Measurements from ENCODE around the gene RNF150.

RNF150 gene

DNA sequence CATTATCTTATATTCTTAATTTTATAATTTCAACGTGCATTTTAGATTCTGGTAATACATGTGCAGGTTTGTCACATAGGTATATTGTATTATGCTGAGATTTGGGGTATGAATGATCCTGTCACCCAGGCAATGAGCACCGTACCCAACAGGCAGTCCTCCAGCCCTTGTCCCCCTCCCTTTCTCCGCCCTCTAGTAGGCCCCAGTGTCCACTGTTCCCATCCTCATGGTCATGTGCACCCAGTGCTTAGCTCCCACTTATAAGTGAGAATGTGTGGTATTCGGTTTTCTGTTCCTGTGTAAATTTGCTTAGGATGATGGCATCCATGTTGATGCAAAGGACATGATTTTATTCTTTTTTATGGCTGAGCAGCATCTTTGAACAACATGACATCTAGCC, 70.6 kb downstream of the RNF150 start:
- DNase-seq (ENCODE audit: low read depth in 1 of 2, low spot score in 1 of 2) = no peak
- no peaks in the 10 kb centered on the region for H3K27me3 ChIP-seq (ENCODE audit: insufficient read depth, poor library complexity, severe bottlenecking)
- TF ChIP-seq REST (IDR thresholded peaks at IDR 0.05; ENCODE audit: insufficient replicate concordance, low read depth) = no peak
- TF ChIP-seq SPI1 (IDR thresholded peaks at IDR 0.05; ENCODE audit: borderline replicate concordance, low read depth) = no peak
- no peak for TF ChIP-seq POLR2AphosphoS5 (IDR thresholded peaks at IDR 0.05; ENCODE audit: low read depth)
- TF ChIP-seq, protein P1, sequence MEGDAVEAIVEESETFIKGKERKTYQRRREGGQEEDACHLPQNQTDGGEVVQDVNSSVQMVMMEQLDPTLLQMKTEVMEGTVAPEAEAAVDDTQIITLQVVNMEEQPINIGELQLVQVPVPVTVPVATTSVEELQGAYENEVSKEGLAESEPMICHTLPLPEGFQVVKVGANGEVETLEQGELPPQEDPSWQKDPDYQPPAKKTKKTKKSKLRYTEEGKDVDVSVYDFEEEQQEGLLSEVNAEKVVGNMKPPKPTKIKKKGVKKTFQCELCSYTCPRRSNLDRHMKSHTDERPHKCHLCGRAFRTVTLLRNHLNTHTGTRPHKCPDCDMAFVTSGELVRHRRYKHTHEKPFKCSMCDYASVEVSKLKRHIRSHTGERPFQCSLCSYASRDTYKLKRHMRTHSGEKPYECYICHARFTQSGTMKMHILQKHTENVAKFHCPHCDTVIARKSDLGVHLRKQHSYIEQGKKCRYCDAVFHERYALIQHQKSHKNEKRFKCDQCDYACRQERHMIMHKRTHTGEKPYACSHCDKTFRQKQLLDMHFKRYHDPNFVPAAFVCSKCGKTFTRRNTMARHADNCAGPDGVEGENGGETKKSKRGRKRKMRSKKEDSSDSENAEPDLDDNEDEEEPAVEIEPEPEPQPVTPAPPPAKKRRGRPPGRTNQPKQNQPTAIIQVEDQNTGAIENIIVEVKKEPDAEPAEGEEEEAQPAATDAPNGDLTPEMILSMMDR (IDR thresholded peaks at IDR 0.05; ENCODE audit: insufficient read depth, low read length) = no peak
- TF ChIP-seq GABPA (IDR thresholded peaks at IDR 0.05; ENCODE audit: low read depth) = no peak
- no peak overlapping the region for H3K4me3 ChIP-seq (replicated peaks; ENCODE audit: insufficient read depth, low read length)
- H3K27ac ChIP-seq (replicated peaks) = no peak overlapping the region

GRCh38 chr4:141058591-141059512, 74.4 kb downstream of the RNF150 start:
- no peak for TF ChIP-seq GABPA (IDR thresholded peaks at IDR 0.05; ENCODE audit: low read depth)
- TF ChIP-seq REST (IDR thresholded peaks at IDR 0.05; ENCODE audit: insufficient replicate concordance, low read depth) = no peak
- no peak for TF ChIP-seq SPI1 (IDR thresholded peaks at IDR 0.05; ENCODE audit: borderline replicate concordance, low read depth)
- TF ChIP-seq, protein P1 (IDR thresholded peaks at IDR 0.05; ENCODE audit: insufficient read depth, low read length) = no peak
- no peak for TF ChIP-seq POLR2AphosphoS5 (IDR thresholded peaks at IDR 0.05; ENCODE audit: low read depth)
- H3K27me3 ChIP-seq (ENCODE audit: insufficient read depth, poor library complexity, severe bottlenecking) = no peaks in the 10 kb centered on the region
- no peak overlapping the region for H3K4me3 ChIP-seq (replicated peaks; ENCODE audit: insufficient read depth, low read length)
- DNase-seq (ENCODE audit: low read depth in 1 of 2, low spot score in 1 of 2) = no peak
- H3K27ac ChIP-seq (replicated peaks) = no peak overlapping the region

DNA sequence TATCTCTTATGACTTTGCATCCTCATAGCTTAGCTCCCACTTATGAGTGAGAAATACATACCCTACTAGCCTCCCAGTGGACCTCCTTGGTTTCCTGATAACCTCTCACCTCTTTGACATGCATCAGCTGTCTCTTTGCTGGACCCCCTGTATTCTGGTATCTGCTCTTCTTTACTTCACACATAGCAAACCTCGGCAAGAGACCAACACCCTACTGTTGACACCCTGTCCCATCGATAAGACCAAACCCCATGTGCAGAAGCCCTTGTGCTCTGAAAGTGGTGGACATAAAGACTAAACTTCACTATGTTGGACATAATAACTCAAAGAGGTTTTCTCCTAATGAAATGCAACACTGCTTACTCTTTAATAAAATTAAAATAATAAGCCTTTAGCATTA, 75.7 kb downstream of the RNF150 start:
- no peak overlapping the region for H3K4me3 ChIP-seq (replicated peaks; ENCODE audit: insufficient read depth, low read length)
- TF ChIP-seq REST (IDR thresholded peaks at IDR 0.05; ENCODE audit: insufficient replicate concordance, low read depth) (no peak), POLR2AphosphoS5 (IDR thresholded peaks at IDR 0.05; ENCODE audit: low read depth) (no peak), GABPA (IDR thresholded peaks at IDR 0.05; ENCODE audit: low read depth) (no peak), SPI1 (IDR thresholded peaks at IDR 0.05; ENCODE audit: borderline replicate concordance, low read depth) (no peak)
- TF ChIP-seq, protein P1 (IDR thresholded peaks at IDR 0.05; ENCODE audit: insufficient read depth, low read length) = no peak
- no peak overlapping the region for H3K27ac ChIP-seq (replicated peaks)
- no peaks in the 10 kb centered on the region for H3K27me3 ChIP-seq (ENCODE audit: insufficient read depth, poor library complexity, severe bottlenecking)
- DNase-seq (ENCODE audit: low read depth in 1 of 2, low spot score in 1 of 2) = no peak
